GM18520 (cell line): ENCODE data around the gene WNT11.

Source experiments
- ATAC-seq: cut with Tn5 transposase; IDR thresholded peaks from one replicate; pipeline ENCODE4 v1.9.1; 2021; ENCODE audit not compliant: unreplicated experiment

Gene WNT11

DNA sequence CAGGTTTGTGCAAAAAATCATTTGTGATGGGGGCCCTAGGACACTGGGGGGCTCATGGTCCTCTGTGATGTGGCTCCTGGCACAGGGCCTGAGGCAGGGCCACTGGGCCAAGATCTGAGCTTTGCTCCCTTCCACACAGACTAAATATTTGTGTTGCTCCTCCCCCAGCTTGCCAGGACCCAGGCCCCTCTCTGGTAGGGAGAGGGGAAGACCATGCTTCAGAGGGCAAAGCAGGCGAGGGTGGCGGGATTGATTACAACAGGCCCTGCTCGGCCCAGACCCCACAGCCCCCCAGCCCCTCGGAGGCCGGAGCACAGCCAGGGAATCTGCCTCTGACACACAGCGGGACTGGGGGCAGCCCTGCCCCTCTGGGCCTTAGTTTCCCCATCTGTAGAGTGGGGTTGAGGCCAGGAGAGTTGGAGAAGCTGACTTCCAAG, 29.0 kb downstream of the WNT11 start:
- no peak for ATAC-seq

DNA sequence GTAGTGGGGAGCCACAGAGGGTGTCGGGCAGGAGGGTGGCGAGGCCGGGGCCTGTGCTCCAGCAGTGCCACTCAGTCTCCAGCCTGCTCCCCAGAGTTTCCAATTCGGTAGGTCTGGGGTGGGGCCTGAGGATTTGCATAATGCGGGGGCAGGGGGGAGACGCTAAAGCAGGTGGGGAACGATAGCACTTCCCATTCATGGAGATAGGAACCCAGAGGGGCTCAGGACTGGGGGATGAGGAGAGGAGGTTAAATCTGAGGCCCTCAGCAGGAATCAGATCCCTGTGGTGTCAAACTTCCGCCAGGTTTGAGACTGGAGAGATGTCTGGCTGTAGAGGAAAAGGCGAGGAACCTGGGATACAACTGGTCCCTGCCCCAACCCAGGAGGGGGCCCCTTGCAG, 29.8 kb downstream of the WNT11 start:
- no peak for ATAC-seq

DNA sequence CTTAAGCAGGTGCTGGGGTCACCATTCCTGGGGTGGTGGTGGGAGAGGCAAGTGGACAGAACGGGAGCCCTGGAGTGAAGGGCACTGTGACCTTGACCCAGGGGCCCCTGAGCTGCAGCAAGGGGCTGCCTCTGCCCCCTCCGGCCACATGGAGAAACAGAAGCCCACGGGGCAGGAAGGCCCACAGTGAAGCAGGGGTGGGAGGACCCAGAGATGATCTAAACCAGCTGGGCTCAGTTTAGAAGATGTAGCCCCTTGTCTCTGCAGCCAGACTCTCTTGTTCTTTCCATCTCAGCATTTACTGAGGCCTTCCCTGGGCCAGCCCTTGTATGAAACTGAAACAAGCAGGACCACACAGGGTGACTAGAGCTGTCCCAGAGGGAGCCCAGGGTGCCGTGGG, 30.5 kb downstream of the WNT11 start:
- no peak for ATAC-seq

DNA sequence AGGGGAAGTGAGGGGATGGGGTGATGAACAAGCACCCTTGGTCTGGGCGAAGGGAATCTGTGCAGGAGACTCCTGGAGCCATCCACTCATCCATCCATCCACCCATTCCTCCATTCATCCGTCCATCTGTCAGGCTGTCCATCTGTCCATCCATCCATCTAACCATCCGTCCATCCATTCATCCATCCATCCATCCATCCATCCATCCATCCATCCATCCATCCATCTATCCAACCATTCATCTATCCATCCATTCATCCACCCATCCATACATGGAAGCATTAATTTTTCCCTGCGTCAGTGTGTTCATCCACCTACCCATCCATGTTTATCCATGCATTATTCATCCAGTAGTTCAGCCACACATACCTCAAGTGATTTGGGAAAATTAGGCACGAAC, 32.0 kb downstream of the WNT11 start:
- no peak for ATAC-seq

DNA sequence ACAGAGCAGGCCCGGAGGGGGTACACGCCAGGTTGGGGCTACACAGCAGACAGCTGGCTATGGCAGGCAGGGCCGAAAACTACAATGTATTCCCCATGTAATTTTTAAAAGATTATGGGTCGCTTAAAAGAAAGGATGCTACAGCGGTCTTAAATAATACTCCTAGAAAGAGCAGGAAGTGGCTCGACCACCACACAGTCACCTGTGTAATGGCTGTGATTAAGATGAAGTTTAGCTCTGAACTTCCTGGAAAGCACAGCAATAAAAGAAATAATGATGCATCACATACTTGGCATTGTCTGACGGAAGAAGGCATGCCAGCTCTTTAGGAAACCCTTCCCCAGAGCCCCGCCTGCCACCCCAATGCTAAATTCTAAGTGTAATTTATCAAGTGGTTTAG, 32.6 kb downstream of the WNT11 start:
- no peak for ATAC-seq

DNA sequence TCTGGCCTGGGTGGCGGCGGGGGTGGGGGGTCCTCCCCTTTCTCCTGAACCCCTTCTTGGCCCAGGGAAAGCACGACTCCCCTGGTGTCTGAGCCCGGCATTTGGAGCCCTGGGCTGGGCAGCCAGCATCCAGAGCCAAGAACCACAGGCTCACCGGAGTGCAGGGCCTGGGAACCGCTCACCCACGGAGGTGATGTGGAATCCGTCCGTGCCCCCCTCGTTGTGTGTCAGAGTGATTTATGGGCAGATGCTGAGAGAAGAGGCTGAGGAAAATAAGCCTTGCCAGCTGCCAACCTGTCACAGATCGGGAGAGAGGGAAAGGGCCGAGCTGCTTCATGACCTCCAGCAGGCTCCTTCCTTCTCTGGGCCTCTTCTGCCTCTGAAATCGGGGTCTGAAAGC, 33.7 kb downstream of the WNT11 start:
- no peak for ATAC-seq

DNA sequence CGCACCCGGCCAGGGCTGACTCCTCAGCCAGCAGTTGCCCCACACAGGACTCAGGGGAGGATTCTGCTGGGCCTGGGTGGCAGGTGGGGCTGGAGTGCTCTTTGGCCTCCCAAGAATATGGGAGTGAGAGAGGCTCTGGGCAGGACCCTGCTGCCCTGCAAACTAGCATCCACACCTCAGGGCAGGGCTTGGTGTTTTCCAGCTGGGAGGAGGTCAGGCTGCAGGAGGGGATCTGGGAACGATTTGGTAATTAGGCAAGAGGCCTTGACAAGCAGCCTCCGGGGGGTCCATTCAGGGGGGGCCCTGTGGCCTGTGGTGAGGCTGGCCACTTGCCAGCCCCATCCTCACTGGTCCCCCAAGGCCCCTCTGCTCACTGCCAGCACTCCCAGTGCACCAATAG, 35.8 kb downstream of the WNT11 start:
- no peak for ATAC-seq

DNA sequence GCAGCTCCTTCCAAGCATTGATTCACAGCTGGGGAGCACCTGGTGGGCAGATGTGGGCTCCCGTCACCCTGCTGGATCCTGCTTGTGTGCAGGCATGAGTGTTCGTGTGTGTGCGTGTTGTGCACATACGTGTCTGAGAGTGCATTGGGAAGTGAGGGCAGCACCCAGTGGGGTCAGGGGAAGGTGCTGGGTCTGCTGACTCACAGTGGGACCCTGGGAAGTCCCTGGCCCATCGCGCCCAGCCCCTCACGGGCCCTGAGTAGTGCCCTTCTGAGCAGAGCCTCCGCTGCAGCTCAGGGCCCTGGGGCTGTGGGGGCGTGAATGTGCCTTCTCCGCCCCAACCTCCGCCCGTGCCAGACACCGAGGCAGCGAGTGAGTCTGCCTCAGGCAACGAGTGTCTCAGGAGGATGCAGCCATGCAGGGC, 36.8 kb downstream of the WNT11 start:
- ATAC-seq: peak; percentile 57

DNA sequence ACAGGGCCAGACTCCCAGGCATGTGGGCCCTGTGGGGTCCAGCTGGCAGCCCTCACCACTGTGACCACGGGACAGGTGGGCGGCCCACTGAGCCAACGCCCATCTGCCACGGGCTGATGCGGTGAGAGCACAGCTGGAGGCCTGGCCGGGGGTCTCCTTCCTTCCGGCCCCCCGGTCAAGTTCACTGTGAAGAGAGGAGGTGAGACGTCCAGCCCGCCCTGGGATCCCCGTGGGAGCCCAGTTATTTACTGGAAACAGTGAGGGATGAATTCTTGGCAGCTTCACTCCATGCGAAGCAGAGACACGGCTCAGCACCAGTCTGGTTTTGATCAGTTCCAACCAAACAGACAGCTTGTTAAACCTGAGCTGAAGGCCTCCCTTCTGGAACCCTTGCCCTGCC, 38.7 kb downstream of the WNT11 start:
- ATAC-seq: no peak

DNA sequence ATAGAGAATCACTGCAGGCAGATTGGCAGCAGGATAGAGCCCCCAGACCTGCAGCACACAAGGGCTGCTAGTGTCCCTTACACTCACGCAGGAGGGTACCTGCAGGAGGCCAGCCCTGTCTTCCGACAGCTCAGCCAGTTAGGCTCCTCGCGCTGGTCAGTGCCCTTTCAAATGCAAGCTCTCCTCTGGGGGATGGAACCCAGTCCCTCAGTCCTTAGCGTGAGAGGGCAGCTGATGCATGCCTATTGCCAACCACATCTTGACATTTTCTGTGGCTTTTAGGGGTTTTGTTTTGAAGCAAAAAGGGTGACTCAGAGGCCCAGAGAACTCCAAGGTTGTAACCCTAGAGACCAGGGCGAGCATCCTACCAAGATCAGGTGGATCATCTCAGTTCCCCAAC, 40.0 kb downstream of the WNT11 start:
- no peak for ATAC-seq

DNA sequence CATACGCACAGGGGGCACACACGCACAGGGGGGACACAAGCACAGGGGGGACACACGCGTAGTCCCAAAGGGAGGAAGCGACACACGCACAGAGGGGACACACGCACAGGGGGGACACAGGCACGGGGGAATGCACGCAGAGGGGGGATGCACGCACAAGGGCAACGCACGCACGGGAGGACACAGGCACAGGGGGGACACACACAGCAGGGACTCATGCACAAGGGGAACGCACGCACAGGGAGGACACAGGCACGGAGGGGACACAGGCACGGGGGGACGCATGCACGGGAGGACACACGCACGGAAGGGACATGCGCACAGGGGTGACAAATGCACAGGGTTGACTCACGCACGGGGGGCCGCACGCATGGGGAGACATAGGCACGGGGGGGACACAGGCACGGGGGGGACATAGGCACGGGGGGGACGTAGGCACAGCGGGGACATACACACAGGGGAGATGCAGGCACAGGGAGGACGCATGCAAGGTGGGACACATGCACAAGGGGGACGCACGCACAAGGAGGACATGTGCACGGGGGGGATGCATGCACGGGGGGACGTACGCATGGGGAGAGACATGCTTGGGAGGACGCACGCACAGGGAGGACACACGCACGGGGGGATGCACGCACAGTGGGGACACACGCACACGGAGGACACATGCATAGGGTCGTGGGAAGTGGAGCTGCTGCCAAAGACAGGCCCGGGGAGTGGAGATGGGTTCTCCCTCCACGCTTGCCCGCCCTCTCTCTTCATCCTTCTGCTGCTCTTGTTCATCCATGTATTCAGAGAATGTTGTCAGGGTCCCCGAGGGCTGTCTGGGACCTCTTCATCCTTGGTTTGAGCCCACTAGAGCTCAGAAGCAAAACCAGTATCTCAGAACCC, 41.2 kb downstream of the WNT11 start:
- ATAC-seq: no peak

DNA sequence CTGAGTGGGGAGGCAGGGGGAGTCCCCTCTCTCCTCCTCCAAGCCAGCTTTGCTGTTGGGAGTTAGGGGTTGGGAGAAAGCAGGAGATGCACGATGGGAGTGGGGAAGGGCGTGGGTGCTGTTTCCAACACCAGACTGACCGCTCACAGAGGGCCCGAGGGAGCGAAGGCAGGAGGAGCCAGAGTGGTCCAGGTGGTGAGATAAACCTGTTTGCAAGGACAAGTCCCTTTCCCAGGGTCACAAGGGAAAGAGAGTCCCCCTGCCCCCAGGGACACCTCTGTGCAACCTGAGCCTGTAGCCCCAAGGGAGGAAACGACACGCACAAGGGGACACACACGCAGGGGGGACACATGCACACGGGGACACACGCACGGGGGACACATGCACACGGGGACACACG, 42.2 kb downstream of the WNT11 start:
- no peak for ATAC-seq

DNA sequence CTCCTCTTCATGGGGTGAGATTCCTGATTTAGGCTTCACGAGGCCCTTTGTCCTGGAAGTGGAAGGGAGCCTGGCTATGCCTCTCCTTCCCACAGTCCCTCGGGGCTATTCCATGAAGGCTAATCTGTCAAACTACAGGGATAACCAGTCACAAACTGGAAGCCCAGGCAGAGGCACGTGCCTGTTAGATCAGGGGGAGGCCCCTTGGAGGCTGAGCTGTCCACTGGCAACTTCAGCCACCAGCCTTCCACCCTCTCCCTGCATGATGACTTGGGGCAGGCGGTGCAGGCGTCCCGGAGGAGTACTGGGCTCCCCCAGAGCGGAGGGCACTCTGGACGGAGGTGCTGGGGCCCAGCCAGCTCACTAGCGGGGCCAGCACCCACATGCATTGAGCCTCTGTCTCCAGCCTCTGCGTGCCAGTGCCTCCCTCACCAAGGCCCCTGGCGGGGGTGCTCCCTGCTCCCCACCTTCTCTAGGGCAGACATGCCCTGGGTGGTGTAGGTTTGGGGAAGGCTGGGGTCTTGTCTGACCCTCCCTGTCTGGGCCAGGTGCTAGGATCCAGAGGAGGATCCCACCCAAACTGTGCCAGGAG, 42.9 kb downstream of the WNT11 start:
- ATAC-seq: no peak

DNA sequence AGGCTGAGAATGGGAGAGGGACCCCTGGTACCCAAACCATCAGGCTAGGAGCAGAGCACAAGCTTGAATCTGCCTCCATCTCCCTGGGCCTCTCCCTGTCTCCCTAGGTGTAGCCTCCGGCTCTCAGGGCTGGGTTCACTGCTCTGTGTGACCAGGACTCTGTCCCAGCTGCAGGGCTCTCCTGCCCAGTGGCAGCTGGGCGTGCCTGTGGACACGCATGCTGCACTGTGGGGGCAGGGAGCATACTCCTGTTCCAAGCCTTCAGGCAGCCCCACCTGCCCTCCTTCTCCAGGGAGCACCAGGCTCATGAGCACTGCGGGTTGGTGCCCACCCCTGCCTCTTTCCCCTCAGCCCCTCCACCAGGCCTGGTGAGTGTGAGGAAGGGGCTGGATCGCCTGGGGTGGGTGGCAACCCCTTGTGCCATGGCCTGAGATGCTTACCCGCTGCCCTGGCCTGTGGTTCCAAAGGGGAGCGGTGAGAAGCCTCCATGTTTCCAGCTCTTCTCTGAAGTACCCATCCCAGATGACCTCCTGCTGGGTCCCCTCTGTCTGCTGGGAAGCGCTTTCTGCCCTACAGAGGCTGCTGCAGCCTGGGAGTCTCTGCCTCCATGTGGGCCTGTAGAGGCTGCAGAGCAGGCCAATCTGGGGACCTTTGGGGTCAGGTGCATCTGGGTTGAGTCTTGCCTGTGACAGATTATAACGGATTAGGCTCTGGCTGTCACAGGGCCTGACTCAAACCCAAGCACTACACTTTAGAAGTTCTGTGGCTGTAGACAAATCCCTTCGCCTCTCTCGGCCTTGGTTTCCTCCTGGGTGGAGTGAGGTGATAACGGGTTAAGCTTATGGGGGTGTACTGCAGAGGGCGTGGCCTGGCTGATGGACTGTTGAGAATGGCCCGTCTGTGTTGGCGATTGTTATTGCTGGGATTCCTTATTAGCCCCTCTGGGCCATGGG, 43.7 kb downstream of the WNT11 start:
- no peak for ATAC-seq

DNA sequence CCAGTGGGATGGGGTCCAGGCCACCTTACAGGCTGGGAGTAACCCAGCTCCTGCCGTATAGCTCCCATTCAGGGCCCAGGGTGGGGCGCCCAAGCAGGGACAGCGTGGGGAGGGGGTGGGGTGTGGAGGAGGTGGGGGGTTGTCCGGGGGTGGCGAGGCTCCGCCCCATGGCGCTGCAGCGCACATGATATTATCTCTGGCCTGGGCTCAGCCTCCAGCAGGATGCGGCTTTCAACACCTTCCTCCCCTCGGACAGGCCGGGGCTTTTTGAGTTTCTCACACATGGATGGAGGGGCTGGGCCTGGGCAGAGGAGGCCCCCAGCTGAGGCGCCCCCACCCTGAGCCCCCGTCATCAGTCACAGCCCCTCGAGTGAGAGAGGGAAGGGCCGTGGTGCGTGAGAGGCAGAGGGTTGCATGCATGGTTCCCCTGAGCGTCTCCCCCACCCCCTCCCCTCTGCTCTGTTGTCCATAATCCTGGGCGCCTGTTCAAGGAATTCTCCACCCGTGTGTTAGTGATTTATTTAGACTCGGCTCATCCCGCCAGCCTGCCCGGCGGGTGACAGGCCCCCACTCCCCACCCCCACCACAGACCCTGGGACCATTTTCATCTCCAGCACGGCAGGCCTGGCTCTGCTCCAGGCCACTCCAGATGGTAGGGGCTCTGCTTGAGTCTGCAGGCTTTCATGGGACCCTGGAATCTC, 44.9 kb downstream of the WNT11 start:
- no peak for ATAC-seq

DNA sequence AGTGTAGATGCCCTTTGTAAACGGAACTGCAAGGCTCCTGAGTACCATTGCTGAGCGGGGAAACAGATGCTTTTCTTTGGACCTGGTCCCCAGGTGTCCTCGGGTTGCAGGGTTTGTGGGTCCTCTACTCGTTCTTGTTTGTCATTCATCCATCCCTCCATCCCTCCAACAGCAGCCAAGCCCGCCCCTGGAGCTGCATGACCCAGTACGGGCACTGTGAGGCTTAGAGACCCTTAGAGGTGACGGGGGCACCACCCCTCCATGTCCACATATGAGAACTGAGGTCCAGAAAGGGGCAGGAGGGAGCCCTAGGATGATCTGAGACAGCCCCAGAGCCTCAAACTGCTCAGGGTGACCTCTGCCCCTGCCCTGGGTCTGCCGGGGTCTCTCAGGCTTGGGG, 45.4 kb downstream of the WNT11 start:
- ATAC-seq: no peak

DNA sequence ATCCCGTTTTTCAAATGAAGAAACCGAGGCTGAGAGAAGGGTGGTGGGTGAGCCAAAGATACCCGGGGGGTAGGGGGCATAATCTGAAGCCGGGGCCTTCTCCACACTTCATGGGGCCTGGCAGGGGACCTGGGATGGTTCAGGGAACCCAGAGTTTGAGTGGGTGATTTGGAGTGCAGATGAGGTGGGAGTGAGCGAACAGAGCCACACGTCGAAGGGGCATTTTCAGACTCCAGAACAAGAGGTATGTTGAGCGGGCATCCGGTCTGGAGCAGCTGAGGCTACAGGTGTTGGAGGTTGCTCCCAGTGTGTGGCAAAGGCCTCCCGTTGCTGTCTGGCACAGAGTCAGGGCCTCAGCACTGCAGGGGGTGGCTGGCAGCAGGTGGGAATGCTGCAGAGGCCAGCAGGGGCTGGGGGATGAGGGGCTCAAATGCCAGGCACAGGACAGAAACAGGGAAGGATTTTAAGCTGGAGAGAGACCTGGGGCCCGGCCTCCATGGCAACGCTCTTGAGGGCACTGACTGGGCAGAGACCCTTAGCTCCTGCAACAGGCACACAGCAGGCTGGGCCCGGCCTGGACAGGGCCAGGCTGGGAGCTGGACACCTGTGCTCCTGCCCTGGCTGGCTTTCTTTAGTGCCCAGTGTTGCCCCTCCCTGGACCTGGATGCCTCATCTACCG, 46.2 kb downstream of the WNT11 start:
- ATAC-seq: no peak

DNA sequence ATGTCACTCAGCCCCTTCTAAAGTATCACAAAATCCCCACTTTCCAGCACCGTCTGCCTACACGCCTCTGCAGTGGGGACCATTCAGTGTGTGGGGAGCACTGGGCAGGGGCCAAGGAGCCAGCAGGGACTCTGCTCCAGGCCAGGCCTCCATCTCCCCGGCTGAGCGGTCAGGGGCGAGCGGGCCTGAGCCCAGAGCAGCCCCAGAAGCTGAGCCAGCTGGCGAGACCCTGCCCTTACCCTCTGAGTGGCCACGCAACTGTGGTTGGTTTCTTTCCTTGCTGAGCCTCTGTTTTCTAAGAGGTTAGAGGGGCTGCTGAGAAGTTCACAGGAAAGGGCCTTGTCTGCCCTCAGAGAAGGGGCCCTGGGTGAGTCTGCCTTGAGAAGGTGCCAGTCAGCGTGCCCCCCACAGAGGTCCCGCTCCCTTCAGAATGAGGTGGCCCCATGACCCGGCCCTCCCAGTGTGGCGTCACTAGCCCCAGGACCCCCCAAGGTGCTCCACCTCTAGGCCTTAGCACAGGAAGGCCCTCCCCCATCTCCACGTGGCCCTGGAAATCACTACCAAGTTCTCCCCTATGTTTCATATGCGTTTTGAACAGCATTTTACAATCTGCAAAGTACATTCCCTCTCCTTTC, 46.9 kb downstream of the WNT11 start:
- no peak for ATAC-seq

DNA sequence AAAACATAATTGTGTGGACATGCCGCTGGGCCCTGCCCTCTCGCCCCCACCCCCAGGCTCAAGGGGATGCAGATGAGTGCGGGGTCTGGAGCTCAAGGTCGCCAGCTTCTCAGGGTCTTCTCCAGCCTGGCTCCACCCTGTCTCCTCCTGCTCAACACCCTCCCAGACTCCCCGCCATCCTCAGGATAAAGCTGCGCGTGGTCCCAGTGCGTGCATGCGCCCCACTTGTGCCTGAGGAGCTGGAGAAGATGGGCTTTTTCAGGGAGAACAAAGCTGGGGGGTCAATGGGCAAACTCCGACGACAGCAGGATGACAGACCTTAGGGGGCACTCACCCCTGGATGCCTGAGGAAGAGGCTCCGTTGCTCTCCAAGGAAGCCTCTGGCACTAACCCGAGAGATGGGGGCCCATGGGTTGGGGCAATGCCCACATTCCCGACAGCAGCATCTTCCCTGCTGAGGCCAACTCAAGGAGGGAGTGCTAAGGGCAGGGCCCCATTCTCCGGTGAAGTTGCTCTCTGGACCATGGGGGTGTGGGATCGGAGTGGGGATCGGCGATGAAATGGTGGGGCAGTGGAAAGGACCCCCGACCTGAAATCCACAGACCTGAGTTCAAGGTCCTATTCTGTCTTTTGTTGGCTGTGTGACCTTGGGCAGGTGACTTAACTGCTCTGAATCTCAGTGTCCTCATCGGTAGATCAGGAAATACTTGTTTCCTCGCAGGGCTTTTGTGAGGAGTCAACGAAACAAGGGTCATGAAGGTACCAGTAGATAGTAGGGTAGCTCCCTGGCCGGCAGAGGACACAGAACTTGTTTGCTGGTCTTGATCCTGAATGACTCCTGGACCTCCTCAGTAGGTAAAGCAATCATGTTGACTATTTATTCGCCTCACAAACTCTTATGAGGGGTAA, 47.7 kb downstream of the WNT11 start:
- no peak for ATAC-seq
